IPS-11a (cell line): ENCODE data around the gene MC1R.

Experiments
- H3K4me3 ChIP-seq: one replicate; pipeline ENCODE4 v1.5.1; 2013; ENCODE audit warnings: low read depth, low read length, control low read depth

Gene MC1R

DNA sequence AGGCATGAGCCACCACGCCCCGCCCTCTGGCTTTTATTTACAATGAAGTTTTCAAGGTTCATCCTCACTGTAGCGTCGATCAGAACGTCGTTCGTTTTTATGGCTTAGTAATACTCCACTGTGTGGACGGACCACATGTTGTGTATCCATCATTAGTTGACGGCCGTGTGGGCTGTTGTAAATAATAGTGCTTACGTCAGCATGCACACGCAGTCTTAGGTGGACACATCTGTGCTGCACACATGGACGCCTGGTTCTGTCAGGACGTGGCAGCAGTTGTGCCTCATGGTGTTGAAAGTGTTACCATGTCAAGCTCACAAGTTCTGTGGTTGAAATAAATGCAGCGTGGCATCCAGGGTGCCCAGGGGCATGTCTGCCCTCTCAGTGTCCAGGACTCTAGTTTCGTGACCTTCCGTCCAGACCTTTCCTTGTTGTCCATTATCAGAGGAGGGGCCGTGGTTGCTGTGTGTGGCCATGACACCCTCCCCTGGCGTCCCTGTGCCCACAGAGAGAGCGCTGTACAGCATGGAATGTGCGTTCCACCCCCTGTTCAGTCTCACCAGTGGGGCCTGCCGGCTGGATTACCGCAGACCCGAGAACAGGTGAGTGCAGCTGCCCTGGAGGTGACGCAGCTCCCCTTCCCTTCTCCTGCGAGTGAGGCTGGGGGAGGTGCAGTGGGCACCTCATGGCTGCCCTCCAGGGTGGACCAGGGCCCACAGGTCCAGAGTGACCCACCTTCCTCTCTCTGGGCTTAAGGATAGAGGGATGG lies 23.0 kb upstream of the MC1R start:
- H3K4me3 ChIP-seq, result no peak overlapping the region

DNA sequence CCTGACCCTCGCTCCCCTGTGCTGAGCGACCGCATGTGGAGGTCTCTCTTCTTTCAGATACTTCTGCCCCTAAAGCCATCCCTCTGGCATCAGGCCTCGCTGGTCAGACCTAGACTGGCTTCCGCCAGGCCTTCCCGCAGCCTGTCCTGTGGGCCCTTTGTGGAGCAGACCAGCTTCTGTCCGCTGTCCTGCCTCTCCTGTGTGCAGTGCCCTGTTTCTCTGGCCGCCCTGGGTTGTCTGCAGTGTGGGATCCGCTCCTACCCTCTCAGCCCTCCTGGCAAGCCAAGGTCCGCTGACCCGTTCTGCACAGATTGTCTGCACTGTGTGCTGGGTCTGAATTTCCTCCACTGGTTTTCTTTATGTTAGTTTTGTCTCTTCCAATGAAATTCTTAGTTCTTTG lies 21.5 kb upstream of the MC1R start:
- no peak overlapping the region for H3K4me3 ChIP-seq

DNA sequence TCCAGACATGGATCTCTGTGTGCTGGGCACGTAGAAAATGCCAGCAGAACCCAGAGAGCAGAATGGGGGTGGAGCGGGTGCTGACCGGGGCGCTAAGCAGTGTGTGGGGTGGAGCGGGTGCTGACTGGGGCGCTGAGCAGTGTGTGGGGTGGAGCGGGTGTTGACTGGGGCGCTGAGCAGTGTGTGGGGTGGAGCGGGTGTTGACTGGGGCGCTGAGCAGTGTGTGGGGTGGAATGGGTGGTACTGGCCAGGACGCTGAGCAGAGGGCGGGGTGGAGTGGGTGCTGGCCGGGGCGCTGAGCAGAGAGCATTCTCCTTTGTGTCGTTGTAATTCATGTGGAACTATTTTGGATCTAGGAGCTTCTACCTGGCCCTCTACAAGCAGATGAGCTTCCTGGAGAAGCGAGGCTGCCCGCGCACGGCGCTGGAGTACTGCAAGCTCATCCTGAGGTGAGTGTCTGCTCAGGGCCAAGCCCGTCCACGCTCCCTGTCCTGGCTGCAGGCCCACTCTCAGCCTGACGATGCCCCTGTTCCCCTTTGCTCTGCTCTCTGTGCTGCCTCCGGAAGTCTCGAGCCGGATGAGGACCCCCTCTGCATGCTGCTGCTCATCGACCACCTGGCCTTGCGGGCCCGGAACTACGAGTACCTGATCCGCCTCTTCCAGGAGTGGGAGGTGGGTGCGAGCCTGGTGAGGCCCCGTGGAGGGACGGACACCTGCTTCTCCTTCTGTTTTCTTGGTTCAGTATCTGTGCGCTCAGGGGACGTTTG lies 20.3 kb upstream of the MC1R start:
- no peak overlapping the region for H3K4me3 ChIP-seq

DNA sequence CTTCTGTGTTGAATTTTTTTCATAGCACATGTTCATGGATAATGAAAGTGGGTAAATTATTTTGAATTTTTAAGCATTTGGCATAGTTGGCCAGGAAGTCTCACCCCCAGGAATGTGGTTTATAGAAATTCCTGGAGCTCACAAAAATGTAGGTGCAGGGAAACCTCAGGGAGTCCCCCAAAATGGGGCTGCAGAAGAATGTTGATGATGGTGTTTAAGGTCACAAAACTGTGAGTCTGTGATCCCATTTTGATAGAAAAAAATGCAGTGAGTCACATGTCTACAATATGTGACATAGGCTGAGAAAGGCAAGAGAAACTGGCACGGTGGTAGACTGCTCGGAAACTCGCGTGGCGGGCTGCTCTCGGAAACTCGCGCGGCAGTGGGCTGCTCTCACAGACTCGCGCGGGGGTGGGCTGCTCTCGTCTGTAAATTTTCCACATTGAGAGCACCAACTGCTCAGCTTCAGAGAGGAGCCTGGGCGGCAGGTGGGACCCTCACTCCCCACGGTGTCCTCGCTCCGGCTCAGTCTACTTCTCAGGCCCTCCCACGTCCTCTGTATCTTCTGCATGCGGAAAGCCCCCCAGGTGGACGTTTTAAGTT lies 18.7 kb upstream of the MC1R start:
- H3K4me3 ChIP-seq, result no peak overlapping the region

DNA sequence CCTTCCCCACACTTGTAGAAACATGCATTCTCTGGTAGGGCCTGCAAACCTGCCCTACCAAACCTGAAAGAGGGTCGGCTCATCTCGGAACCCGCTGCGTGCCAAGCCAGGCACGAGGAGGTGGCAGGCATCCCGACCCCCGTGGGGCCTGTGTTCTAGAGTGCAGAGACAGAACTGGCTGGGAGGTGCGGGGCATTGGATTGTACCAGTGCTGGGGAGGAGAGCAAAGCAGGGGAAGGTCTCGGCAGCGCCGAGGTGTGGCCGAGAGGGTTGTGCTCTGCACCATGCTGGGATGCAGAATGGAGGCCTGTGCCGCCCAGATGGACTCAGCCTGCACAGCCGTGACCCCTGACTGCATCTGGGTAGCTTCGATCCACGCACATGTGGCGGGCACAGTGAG lies 17.8 kb upstream of the MC1R start:
- H3K4me3 ChIP-seq, result no peak overlapping the region

DNA sequence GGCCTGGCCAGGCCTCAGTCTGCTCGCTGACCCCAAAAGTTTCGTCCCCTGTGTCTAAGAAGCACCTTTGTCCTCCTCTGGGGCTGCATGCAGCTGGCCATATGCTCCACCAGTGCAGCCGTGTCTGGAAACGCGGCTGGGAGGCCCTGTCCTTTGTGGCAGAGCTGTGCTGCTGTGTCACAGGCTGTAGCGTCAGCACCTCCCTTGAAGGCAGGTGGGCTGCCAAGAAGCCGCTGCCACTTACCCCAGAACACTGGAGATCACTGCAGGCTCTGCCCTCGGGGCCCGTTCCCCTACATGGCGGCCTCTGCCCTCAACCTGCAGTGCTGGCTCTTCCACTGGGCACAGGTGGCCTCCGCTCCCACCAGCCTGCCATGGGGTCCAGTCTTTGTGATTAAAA lies 15.7 kb upstream of the MC1R start:
- no peak overlapping the region for H3K4me3 ChIP-seq

DNA sequence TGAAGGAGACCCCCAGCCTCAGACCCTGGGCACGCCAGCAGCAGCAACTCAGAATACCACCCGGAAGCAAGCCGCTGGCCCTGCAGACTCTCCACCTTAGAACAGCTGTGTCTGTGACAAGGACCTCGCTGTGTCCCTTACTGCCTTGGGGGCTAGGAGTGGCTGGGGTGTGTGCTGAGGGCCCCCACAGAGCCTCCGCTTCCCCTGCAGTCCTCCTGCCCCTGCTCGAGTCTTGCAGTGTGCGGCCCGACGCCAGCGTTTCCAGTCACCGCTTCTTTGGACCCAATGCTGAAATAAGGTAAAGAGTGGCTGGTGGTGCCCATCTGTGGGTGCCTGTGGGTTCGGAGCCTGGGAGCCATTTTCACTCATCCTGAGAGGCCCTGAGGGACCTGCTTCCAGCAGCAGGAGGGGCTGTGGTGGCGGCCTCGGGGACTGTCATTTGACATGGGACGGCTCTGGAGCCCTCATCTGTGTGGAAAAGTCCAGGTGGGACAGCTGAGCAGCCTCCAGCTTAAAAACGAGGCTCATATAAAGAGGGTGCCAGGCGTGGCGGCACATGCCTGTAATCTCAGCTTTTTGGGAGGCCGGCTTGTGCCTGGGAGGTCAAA lies 14.7 kb upstream of the MC1R start:
- H3K4me3 ChIP-seq, result no peak overlapping the region

DNA sequence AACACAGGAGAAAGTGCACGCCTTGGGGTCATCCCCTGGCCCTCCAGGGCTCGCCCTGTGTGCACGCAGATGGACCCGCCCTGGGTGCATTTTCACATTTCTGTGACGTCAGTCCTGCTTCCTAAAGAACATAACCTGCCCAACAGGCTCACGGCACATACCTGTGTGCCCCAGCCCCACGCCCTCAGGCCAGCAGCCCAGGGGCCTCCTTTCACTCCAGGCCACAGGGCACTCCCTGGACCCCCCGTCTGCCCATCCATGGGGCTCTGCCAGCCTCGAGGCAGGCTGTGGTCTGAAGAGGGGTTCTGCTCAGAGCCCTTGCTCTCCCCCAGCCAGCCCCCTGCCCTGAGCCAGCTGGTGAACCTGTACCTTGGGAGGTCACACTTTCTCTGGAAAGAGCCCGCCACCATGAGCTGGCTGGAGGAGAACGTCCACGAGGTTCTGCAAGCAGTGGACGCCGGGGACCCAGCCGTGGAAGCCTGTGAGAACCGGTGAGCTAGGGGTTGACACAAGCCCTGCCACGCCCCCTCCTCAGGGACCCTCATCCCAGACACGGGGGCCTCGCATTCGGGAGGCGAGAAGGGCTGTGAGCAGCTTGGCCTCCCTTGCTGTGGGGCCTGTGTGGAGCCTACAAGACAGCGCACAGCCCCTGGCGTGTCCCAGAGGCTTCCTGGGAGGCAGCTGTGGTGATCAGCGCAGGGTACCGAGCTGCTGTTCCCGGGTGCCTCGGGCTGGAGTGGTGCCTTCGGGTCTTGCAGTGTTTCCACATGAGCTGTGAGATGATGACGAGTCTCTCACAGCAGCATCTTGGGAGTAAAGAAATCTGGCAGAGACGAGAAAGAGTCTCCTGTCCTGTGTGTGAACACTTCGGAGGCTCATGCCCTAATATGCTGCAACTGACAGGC lies 13.8 kb upstream of the MC1R start:
- H3K4me3 ChIP-seq, result no peak overlapping the region

DNA sequence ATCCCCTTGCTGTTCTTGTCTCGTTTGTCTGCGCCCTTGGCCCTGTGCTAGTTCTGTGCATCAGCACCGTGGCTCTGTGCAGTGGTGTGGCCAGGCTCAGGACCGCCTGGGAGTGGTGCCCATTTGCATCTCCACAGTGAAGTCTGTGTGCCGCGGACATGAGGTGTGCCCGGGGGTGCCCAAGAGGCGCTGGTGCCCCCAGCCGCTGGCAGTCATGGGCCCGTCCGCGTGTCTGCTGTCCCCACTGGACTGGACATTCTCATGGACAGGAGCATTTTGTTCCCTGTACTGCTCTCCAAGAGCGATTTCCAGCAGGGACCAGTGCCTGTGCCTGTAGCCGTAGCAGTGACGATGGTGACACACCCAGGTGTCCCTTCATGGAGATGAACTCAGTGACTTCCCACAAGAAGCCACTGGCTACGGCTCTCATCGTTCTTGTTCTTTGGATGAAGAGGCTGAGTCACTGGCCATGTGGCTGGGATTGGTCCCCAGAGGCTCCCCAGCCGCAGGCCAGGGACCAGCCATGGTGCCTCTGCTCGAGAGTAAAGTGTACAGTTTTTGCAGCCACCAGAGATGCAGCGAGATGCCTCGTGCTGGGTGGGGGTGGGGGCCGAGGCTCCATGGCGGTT lies 13.0 kb upstream of the MC1R start:
- no peak overlapping the region for H3K4me3 ChIP-seq

DNA sequence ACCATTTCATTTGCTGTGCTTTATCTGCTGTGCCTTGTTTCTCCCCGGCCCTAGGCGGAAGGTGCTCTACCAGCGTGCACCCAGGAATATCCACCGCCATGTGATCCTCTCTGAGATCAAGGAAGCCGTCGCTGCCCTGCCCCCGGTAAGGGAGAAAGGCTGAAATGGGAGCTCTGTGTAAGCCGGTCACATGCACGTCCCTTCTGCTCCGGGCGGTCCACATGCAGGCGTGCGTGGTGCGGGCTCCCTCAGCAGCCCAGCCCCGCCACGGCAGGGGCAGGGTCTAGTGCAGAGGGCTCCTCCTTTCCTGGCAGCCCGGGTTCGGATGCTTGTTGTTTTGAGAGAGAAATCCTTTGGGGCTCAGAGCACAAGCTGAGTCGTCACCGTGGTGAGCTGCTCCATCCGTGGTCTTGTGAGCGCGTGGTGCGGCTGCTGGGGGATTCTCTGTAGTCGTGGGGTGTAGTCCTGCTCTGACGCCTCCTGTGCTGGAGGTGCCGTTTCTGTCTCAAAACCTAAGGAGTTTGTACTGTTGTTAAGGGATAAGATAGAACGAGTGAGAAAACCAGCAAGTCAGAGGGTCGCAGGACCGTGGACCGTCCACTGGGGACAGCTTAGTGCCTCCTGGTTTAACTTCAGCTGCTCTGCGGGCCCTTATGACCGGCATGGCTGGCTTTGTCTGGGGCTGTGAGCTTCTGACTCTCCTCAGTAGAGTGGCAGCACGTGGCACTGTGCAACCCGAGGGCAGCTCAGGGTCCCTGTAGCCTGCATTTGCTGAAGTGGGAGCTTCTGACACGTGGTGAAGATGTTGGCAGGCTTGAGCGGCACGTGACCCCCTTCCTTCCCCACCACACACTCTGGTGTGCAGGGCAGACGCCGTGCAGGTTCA lies 12.3 kb upstream of the MC1R start:
- no peak overlapping the region for H3K4me3 ChIP-seq

DNA sequence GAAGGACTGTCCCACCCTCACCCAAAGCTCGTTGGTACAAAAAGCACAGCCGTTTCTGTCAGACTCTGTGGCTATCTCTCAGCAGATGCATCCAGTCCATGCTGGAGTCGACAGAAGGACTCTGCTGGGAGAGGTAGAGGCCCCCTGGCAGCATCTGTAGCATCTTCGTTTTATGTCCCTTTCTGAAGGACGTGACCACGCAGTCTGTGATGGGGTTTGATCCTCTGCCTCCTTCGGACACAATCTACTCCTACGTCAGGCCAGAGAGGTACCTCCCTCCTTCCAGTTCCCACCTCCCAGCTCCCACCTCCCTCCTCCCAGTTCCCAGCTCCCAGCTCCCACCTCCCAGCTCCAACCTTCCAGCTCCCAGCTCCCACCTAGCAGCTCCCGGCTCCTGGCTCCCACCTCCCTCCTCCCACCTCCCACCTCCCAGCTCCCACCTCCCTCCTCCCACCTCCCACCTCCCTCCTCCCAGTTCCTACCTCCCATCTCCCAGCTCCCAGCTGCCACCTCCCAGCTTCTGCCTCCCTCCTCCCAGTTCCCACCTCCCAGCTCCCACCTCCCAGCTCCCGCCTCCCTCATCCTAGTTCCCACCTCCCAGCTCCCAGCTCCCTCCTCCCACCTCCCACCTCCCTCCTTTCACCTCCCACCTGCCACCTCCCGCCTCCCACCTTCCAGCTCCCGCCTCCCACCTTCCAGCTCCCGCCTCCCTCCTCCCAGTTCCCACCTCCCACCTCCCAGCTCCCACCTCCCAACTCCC lies 11.4 kb upstream of the MC1R start:
- no peak overlapping the region for H3K4me3 ChIP-seq

DNA sequence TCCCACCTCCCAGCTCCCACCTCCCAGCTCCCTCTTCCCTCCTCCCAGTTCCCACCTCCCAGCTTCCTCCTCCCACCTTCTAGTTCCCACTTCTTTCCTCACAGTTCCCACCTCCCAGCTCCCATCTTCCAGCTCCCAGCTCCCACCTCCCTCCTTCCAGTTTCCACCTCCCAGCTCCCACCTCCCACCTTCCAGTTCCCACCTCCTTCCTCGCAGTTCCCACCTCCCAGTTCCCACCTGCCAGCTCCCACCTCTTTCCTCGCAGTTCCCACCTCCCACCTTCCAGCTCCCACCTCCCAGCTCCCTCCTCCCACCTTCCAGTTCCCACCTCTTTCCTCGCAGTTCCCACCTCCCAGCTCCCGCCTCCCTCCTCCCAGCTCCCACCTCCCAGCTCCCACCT lies 10.4 kb upstream of the MC1R start:
- H3K4me3 ChIP-seq, result no peak overlapping the region

DNA sequence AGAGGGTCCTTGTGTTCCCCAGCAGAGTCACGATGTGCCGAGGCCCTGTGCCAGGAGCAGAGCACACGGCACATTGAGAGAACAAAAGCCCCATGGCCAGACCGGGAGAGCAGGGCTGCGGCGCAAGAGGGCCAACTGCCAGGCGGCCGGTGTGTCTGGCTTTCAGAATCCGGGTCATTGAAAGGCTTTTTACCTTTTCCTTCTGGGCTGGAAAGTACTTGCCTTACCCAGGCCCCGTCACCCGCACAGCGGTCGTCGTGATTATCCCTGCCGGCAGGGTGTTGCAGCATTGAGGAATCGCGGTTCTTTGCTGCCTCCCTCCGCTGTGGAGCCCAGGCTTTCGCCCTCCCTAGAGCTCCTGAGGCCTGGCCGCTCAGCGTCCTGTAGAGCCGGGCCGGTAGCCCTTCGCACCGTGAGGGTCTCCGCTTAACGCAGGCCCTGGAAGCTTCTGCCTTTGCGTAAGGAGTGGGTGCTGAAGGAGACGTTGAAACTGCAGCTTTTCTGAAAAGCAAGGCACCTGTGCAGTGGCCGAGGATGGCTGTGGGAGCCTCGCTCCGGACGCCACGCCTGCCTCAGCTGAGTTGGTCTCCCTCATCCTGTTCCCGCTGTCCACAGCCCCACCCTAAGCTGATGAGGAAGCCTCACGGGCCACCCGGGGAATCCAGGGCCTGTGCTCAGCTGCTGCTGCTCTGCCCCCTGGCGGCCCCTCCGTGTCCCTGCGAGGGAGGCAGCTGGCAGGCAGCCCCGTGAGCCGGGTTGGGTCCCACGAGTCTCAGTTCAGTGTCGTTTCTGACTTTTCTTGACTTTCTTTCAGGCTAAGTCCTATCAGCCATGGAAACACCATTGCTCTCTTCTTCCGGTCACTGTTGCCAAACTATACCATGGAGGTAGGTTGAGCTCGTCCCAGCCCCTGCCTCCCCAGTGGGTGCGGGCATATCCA lies 8.6 kb upstream of the MC1R start:
- no peak overlapping the region for H3K4me3 ChIP-seq

DNA sequence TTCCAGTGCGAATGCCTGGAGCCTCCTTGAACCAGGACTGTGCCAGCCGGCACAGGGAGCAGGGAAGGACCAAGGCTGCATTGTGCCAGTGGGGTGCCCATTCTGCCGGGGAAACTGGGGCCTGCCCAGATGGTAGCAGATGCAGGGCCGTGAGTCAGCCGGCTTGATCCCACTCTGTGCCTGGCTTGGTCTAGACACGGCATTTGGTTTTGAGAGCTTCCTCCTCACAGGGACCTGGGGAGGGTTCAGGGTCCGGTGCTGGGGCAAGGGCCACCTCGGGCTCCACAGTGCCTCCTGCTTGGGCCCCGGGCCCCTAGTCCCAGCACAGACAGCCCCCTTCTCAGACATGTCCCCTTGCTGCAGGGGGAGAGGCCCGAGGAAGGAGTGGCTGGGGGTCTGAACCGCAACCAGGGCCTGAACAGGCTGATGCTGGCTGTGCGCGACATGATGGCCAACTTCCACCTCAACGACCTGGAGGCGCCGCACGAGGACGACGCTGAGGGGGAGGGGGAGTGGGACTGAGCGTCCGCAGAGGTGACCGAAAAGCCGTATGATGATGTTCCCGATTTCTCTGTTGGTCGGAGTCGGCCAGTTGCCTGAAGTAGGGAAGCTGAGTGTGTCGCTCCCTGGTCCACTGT lies 7.8 kb upstream of the MC1R start:
- no peak overlapping the region for H3K4me3 ChIP-seq

DNA sequence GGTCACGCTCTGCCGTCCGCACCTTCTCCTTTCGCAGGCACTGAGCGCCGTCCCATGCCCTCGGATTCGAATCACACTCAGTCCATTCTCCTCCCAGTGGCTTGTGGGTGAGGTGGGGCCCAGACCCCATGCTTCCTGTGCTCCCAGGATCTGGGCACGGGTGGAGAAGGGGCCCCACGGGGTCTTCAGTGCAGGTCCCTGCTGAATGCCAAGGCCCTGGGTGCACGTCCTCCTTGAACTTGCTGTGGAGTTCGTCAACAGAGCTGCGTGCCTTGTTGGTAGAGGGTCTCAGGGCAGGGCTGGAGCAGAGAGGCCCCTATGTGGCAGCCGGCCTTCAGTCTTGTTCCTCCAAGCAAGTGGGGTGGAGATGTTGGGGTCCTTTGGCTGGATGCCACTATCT lies 7.3 kb upstream of the MC1R start:
- no peak overlapping the region for H3K4me3 ChIP-seq

DNA sequence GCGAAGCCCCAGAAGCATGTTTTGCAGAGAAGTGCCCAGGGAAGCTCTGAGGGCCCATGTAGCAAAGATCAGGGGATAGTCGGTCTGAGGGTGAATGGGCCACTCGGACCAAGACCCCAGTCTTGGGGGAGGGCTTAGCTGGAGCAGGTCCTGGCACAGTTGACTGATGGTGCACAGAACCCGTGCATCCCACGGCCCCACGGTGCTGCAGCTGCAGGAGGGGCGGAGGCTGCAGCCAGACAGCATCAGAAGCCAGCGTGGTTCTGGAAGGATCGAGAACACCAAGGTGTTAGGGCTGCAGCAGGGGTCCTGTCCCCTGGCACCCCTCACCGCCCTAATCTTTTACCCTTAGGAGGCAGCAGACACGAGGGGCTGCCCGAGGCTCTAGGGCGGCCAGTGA lies 6.5 kb upstream of the MC1R start:
- no peak overlapping the region for H3K4me3 ChIP-seq

DNA sequence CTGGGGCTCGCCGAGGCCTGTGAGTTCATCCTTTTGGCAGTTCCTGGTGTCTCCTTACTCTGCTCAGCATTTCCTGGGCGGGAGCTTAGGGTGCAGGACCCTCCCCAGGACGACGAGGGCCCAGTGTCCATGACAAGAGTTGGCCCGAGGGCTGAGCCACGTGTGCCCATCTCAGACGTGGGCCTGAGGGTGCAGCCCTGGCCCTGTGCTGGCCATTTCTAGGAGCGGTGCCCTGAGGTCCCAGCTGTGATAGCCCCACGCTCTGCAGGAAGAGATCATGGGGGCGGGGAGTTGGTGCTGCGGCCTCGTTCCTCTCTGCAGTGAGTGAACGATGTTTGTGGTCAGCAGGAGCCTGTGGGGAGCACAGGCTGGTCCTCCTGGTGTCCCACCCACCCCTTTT lies 6.0 kb upstream of the MC1R start:
- H3K4me3 ChIP-seq, result no peak overlapping the region
